ENCODE data around the gene GFPT1. TPM values are rescaled to one million over a fixed set of nuclear protein-coding genes. Genes with fewer than 3 reads are reported as not detected.
"Not testable (repeated sequence)": the region's sequence is repeated elsewhere in the genome, so short reads cannot be mapped to it uniquely, and the experiment has no call there.

The GFPT1 gene
- total RNA-seq, 5 donors from 2014 or later (not counting 1 experiment from before 2014, with no cell fraction given) = 14.9 to 22.1 (median 19.8) TPM

- peaks cover 27% of the 10 kb centered on the region for H3K36me3 Mint-ChIP-seq
- no peak overlapping the region for H3K27ac ChIP-seq (ENCODE audit: low read length)
- H3K9me3 ChIP-seq = no peaks in the 10 kb centered on the region
- no peak overlapping the region for H3K27ac Mint-ChIP-seq
- H3K4me1 Mint-ChIP-seq = peaks cover 0 to 5% (median 0%) of the 10 kb centered on the region in 3 donors
- ChIA-PET CTCF (interaction anchor here in 1 of 2 donors (0.7 kb wide), 1 partner anchor 52 kb away, joined by 4 read pairs; no protein-coding TSS in a partner anchor), POLR2A (no interaction called here)
- H3K27me3 ChIP-seq (replicated peaks in 1 of 2; ENCODE audit: control insufficient read depth in 2 of 2, extremely low read depth in 1 of 2, insufficient read depth in 2 of 2, low read length in 1 of 2) = no peaks in the 10 kb centered on the region
- no peaks in the 10 kb centered on the region for H3K4me1 ChIP-seq (ENCODE audit: control insufficient read depth in 1 of 2, extremely low read depth in 1 of 2, insufficient read depth in 2 of 2, low read length in 2 of 2)
- ATAC-seq (replicated peaks in 1 of 4) (no peak), DNase-seq (no peak)
- no peaks in the 10 kb centered on the region for H3K9me3 Mint-ChIP-seq
- no peak overlapping the region for H3K4me3 Mint-ChIP-seq
- no peak overlapping the region for H3K4me3 ChIP-seq (ENCODE audit: control insufficient read depth in 1 of 2, extremely low read depth in 1 of 2, low read length in 1 of 2)
- H3K36me3 ChIP-seq (ENCODE audit: control insufficient read depth in 2 of 2, extremely low read depth in 1 of 2, insufficient read depth in 1 of 2, low read length in 1 of 2) = peaks cover 3 to 50% of the 10 kb centered on the region in 2 donors
- no CpG with 5 or more reads among the region's 2 CpGs for WGBS (ENCODE audit: insufficient coverage)
- no peaks in the 10 kb centered on the region for H3K27me3 Mint-ChIP-seq
These were observed 37.4 kb upstream of the GFPT1 start for GRCh38 chr2:69424419-69424818.

- no peak overlapping the region for H3K27ac ChIP-seq (ENCODE audit: low read length)
- no peaks in the 10 kb centered on the region for H3K27me3 ChIP-seq (replicated peaks in 1 of 2; ENCODE audit: control insufficient read depth in 2 of 2, extremely low read depth in 1 of 2, insufficient read depth in 2 of 2, low read length in 1 of 2)
- H3K4me3 Mint-ChIP-seq = no peak overlapping the region
- no peaks in the 10 kb centered on the region for H3K4me1 ChIP-seq (ENCODE audit: control insufficient read depth in 1 of 2, extremely low read depth in 1 of 2, insufficient read depth in 2 of 2, low read length in 2 of 2)
- POLR2A ChIA-PET = no interaction called here
- peaks cover 27% of the 10 kb centered on the region for H3K36me3 Mint-ChIP-seq
- no peak overlapping the region for H3K27ac Mint-ChIP-seq
- H3K9me3 Mint-ChIP-seq = no peaks in the 10 kb centered on the region
- no peak overlapping the region for H3K4me3 ChIP-seq (ENCODE audit: control insufficient read depth in 1 of 2, extremely low read depth in 1 of 2, low read length in 1 of 2)
- no peaks in the 10 kb centered on the region for H3K27me3 Mint-ChIP-seq
- DNase-seq = no peak
- no peaks in the 10 kb centered on the region for H3K9me3 ChIP-seq
- peaks cover 0 to 5% (median 0%) of the 10 kb centered on the region in 3 donors for H3K4me1 Mint-ChIP-seq
- CTCF ChIA-PET = no interaction called here
- peaks cover 1 to 52% of the 10 kb centered on the region in 2 donors for H3K36me3 ChIP-seq (ENCODE audit: control insufficient read depth in 2 of 2, extremely low read depth in 1 of 2, insufficient read depth in 1 of 2, low read length in 1 of 2)
- ATAC-seq (replicated peaks in 1 of 4) = no peak
These were observed 35.2 kb upstream of the GFPT1 start for GRCh38 chr2:69422198-69422597.

DNA sequence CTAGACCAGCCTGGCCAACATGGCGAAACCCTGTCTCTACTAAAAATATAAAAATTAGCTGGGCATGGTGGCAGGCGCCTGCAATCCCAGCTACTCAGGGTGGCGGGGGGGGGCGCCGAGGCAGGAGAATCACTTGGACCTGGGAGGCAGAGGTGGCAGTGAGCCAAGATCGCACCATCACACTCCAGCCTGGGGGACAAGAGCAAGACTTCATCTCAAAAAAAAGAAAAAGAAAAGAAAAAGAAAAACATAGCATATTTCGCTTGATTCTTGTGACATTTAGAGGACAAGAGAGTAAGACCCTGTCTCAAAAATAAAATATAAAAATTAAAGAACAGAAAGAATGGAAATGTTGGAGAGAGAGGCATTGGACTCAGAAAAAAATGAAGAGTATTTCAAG lies 32.1 kb upstream of the GFPT1 start:
- H3K4me1 ChIP-seq (ENCODE audit: control insufficient read depth in 1 of 2, extremely low read depth in 1 of 2, insufficient read depth in 2 of 2, low read length in 2 of 2); H3K4me3 Mint-ChIP-seq; H3K27ac Mint-ChIP-seq; H3K27me3 Mint-ChIP-seq; H3K27ac ChIP-seq (ENCODE audit: low read length); ATAC-seq (replicated peaks in 1 of 4); H3K4me1 Mint-ChIP-seq; H3K9me3 ChIP-seq; DNase-seq; H3K9me3 Mint-ChIP-seq; H3K27me3 ChIP-seq (replicated peaks in 1 of 2; ENCODE audit: control insufficient read depth in 2 of 2, extremely low read depth in 1 of 2, insufficient read depth in 2 of 2, low read length in 1 of 2); CTCF ChIA-PET; H3K4me3 ChIP-seq (ENCODE audit: control insufficient read depth in 1 of 2, extremely low read depth in 1 of 2, low read length in 1 of 2): not testable (repeated sequence)
- WGBS (ENCODE audit: insufficient coverage) = no CpG with 5 or more reads among the region's 7 CpGs
- H3K36me3 ChIP-seq (ENCODE audit: control insufficient read depth in 2 of 2, extremely low read depth in 1 of 2, insufficient read depth in 1 of 2, low read length in 1 of 2) = peaks cover 3 to 49% of the 10 kb centered on the region in 2 donors
- POLR2A ChIA-PET = interaction anchor here in 1 of 2 donors (0.5 kb wide), 1 partner anchor 705 kb away, joined by 4 read pairs; no protein-coding TSS in a partner anchor
- H3K36me3 Mint-ChIP-seq = peaks cover 36% of the 10 kb centered on the region

- no CpG with 5 or more reads among the region's 1 CpG for WGBS (ENCODE audit: insufficient coverage)
- ChIA-PET CTCF (no interaction called here), POLR2A (no interaction called here)
- Histone ChIP-seq H3K4me1 (ENCODE audit: control insufficient read depth in 1 of 2, extremely low read depth in 1 of 2, insufficient read depth in 2 of 2, low read length in 2 of 2) (no peaks in the 10 kb centered on the region), H3K36me3 (ENCODE audit: control insufficient read depth in 2 of 2, extremely low read depth in 1 of 2, insufficient read depth in 1 of 2, low read length in 1 of 2) (peaks cover 3 to 45% of the 10 kb centered on the region in 2 donors), H3K27ac (ENCODE audit: low read length) (no peak overlapping the region), H3K4me3 (ENCODE audit: control insufficient read depth in 1 of 2, extremely low read depth in 1 of 2, low read length in 1 of 2) (no peak overlapping the region), H3K9me3 (no peaks in the 10 kb centered on the region), H3K27me3 (replicated peaks in 1 of 2; ENCODE audit: control insufficient read depth in 2 of 2, extremely low read depth in 1 of 2, insufficient read depth in 2 of 2, low read length in 1 of 2) (no peaks in the 10 kb centered on the region)
- Mint-ChIP-seq H3K4me3 (no peak overlapping the region), H3K9me3 (no peaks in the 10 kb centered on the region), H3K4me1 (peaks cover under 1 to 5% (median 3%) of the 10 kb centered on the region in 3 donors), H3K36me3 (peaks cover 28% of the 10 kb centered on the region), H3K27me3 (no peaks in the 10 kb centered on the region), H3K27ac (no peak overlapping the region)
- DNase-seq (no peak), ATAC-seq (replicated peaks in 1 of 4) (no peak)
These were observed 29.1 kb upstream of the GFPT1 start for GRCh38 chr2:69416147-69416546.

DNA sequence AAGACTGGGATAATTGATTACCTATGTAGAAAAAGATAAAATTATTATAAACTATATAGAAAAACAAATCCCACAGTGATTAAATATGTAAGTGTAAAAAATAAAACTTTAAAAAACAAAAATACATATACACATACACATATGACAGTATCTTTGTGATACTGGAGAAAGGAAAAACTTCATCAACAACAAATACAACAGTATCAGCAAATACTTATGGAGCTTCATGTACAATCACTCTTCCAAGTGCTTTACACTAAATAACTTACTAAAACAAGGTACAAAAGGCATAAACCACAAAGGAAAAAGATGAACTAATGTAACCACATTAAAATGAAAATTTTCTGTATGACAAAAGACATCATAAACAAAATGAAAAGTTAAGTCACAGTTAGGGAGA lies 24.1 kb upstream of the GFPT1 start:
- Mint-ChIP-seq H3K4me3 (no peak overlapping the region), H3K27ac (no peak overlapping the region), H3K4me1 (peaks cover 0 to 4% (median 3%) of the 10 kb centered on the region in 3 donors), H3K9me3 (no peaks in the 10 kb centered on the region), H3K36me3 (peaks cover 22% of the 10 kb centered on the region), H3K27me3 (no peaks in the 10 kb centered on the region)
- POLR2A ChIA-PET = no interaction called here
- Histone ChIP-seq H3K4me3 (ENCODE audit: control insufficient read depth in 1 of 2, extremely low read depth in 1 of 2, low read length in 1 of 2) (no peak overlapping the region), H3K36me3 (ENCODE audit: control insufficient read depth in 2 of 2, extremely low read depth in 1 of 2, insufficient read depth in 1 of 2, low read length in 1 of 2) (peaks cover 0 to 21% of the 10 kb centered on the region in 2 donors), H3K9me3 (no peaks in the 10 kb centered on the region), H3K27ac (ENCODE audit: low read length) (no peak overlapping the region), H3K27me3 (replicated peaks in 1 of 2; ENCODE audit: control insufficient read depth in 2 of 2, extremely low read depth in 1 of 2, insufficient read depth in 2 of 2, low read length in 1 of 2) (no peaks in the 10 kb centered on the region), H3K4me1 (ENCODE audit: control insufficient read depth in 1 of 2, extremely low read depth in 1 of 2, insufficient read depth in 2 of 2, low read length in 2 of 2) (no peaks in the 10 kb centered on the region)
- ATAC-seq (replicated peaks in 1 of 4) (no peak), DNase-seq (no peak)
- CTCF ChIA-PET = interaction anchor here in 1 of 2 donors (1.8 kb wide), 1 partner anchor 26 kb away, joined by 3 read pairs; the partner anchor contains the start of gene NFU1

- no peak overlapping the region for H3K4me3 Mint-ChIP-seq
- H3K36me3 Mint-ChIP-seq = peaks cover 40% of the 10 kb centered on the region
- Histone ChIP-seq H3K27me3 (replicated peaks in 1 of 2; ENCODE audit: control insufficient read depth in 2 of 2, extremely low read depth in 1 of 2, insufficient read depth in 2 of 2, low read length in 1 of 2) (no peaks in the 10 kb centered on the region), H3K36me3 (ENCODE audit: control insufficient read depth in 2 of 2, extremely low read depth in 1 of 2, insufficient read depth in 1 of 2, low read length in 1 of 2) (peaks cover 8 to 34% of the 10 kb centered on the region in 2 donors), H3K4me3 (ENCODE audit: control insufficient read depth in 1 of 2, extremely low read depth in 1 of 2, low read length in 1 of 2) (no peak overlapping the region), H3K9me3 (no peaks in the 10 kb centered on the region), H3K4me1 (ENCODE audit: control insufficient read depth in 1 of 2, extremely low read depth in 1 of 2, insufficient read depth in 2 of 2, low read length in 2 of 2) (no peaks in the 10 kb centered on the region), H3K27ac (ENCODE audit: low read length) (no peak overlapping the region)
- H3K27ac Mint-ChIP-seq = no peak overlapping the region
- DNase-seq (no peak), ATAC-seq (replicated peaks in 1 of 4) (no peak)
- CTCF ChIA-PET = no interaction called here
- POLR2A ChIA-PET = interaction anchor here in 1 of 2 donors (0.7 kb wide), 1 partner anchor 69 kb away, joined by 3 read pairs; no protein-coding TSS in a partner anchor
- H3K9me3 Mint-ChIP-seq = peaks cover 0 to 3% (median 0%) of the 10 kb centered on the region in 3 donors
- H3K27me3 Mint-ChIP-seq = no peaks in the 10 kb centered on the region
- no peaks in the 10 kb centered on the region for H3K4me1 Mint-ChIP-seq
These were observed 18.3 kb upstream of the GFPT1 start for GRCh38 chr2:69405306-69405705.

- no CpG with 5 or more reads among the region's 3 CpGs for whole genome bisulfite sequencing (ENCODE audit: insufficient coverage)
- ATAC-seq (replicated peaks in 1 of 4) (no peak), DNase-seq (no peak)
- CTCF ChIA-PET = interaction anchor here in 1 of 2 donors (0.9 kb wide), 1 partner anchor 21 kb away, joined by 3 read pairs; no protein-coding TSS in a partner anchor
- H3K27ac ChIP-seq (ENCODE audit: low read length) = no peak overlapping the region
- H3K9me3 ChIP-seq = no peaks in the 10 kb centered on the region
- Mint-ChIP-seq H3K4me1 (no peaks in the 10 kb centered on the region), H3K27me3 (no peaks in the 10 kb centered on the region), H3K27ac (no peak overlapping the region), H3K9me3 (peaks cover 0 to 3% (median 0%) of the 10 kb centered on the region in 3 donors), H3K4me3 (no peak overlapping the region), H3K36me3 (peaks cover 38% of the 10 kb centered on the region)
- no peaks in the 10 kb centered on the region for H3K27me3 ChIP-seq (replicated peaks in 1 of 2; ENCODE audit: control insufficient read depth in 2 of 2, extremely low read depth in 1 of 2, insufficient read depth in 2 of 2, low read length in 1 of 2)
- peaks cover 12 to 40% of the 10 kb centered on the region in 2 donors for H3K36me3 ChIP-seq (ENCODE audit: control insufficient read depth in 2 of 2, extremely low read depth in 1 of 2, insufficient read depth in 1 of 2, low read length in 1 of 2)
- POLR2A ChIA-PET = interaction anchor here in 1 of 2 donors (0.7 kb wide), 1 partner anchor 9 kb away, joined by 3 read pairs; no protein-coding TSS in a partner anchor
- no peaks in the 10 kb centered on the region for H3K4me1 ChIP-seq (ENCODE audit: control insufficient read depth in 1 of 2, extremely low read depth in 1 of 2, insufficient read depth in 2 of 2, low read length in 2 of 2)
- no peak overlapping the region for H3K4me3 ChIP-seq (ENCODE audit: control insufficient read depth in 1 of 2, extremely low read depth in 1 of 2, low read length in 1 of 2)
These were observed 13.1 kb upstream of the GFPT1 start for GRCh38 chr2:69400121-69400520.

All from T-cell (primary cell).